ENCODE data around the gene CRIM1.

CRIM1 gene

GRCh38 chr2:36500072-36500471 lies 144.5 kb downstream of the CRIM1 start:
- Histone ChIP-seq H3K79me2 (ENCODE audit: insufficient read depth, low read length) (no peaks in the 10 kb centered on the region), H3K4me2 (ENCODE audit: low read depth, low read length, poor library complexity, severe bottlenecking) (no peak overlapping the region), H2AFZ (ENCODE audit: low read length) (no peak overlapping the region), H3K9me3 (ENCODE audit: insufficient read depth, low read depth, low read length) (no peaks in the 10 kb centered on the region), H3F3A (ENCODE audit: low read depth) (no peaks in the 10 kb centered on the region), H4K20me1 (ENCODE audit: insufficient read depth, low read length, poor library complexity, severe bottlenecking) (no peaks in the 10 kb centered on the region), H3K4me3 (ENCODE audit: low read length, poor library complexity, severe bottlenecking) (no peak overlapping the region), H3K27me3 (ENCODE audit: insufficient read depth, low read length, poor library complexity, severe bottlenecking) (no peaks in the 10 kb centered on the region), H3K9me2 (replicated peaks; ENCODE audit: low read depth, low read length) (no peaks in the 10 kb centered on the region), H3K4me1 (ENCODE audit: insufficient read depth, low read length, poor library complexity, severe bottlenecking) (no peaks in the 10 kb centered on the region), H3K36me3 (ENCODE audit: insufficient read depth, low read length) (no peaks in the 10 kb centered on the region), H3K9ac (ENCODE audit: low read depth, low read length, poor library complexity, severe bottlenecking) (no peak overlapping the region)
- no peak for TF ChIP-seq EZH2phosphoT487 (IDR thresholded peaks at IDR 0.05; ENCODE audit: borderline replicate concordance)
- no peak for TF ChIP-seq CTCF (conservative IDR thresholded peaks at IDR 0.05; ENCODE audit: low read length)

GRCh38 chr2:36502081-36502480 lies 146.5 kb downstream of the CRIM1 start:
- H3K27me3 ChIP-seq (ENCODE audit: insufficient read depth, low read length, poor library complexity, severe bottlenecking), result no peaks in the 10 kb centered on the region
- H3K36me3 ChIP-seq (ENCODE audit: insufficient read depth, low read length), result no peaks in the 10 kb centered on the region
- no peak for TF ChIP-seq CTCF (conservative IDR thresholded peaks at IDR 0.05; ENCODE audit: low read length)
- no peak for TF ChIP-seq EZH2phosphoT487 (IDR thresholded peaks at IDR 0.05; ENCODE audit: borderline replicate concordance)
- H3K4me1 ChIP-seq (ENCODE audit: insufficient read depth, low read length, poor library complexity, severe bottlenecking), result no peaks in the 10 kb centered on the region
- H3K9ac ChIP-seq (ENCODE audit: low read depth, low read length, poor library complexity, severe bottlenecking), result no peak overlapping the region
- no peaks in the 10 kb centered on the region for H3K9me2 ChIP-seq (replicated peaks; ENCODE audit: low read depth, low read length)
- H3K9me3 ChIP-seq (ENCODE audit: insufficient read depth, low read depth, low read length), result no peaks in the 10 kb centered on the region
- no peak overlapping the region for H3K4me2 ChIP-seq (ENCODE audit: low read depth, low read length, poor library complexity, severe bottlenecking)
- H3F3A ChIP-seq (ENCODE audit: low read depth), result no peaks in the 10 kb centered on the region
- H3K79me2 ChIP-seq (ENCODE audit: insufficient read depth, low read length), result no peaks in the 10 kb centered on the region
- no peaks in the 10 kb centered on the region for H4K20me1 ChIP-seq (ENCODE audit: insufficient read depth, low read length, poor library complexity, severe bottlenecking)
- H2AFZ ChIP-seq (ENCODE audit: low read length), result no peak overlapping the region
- H3K4me3 ChIP-seq (ENCODE audit: low read length, poor library complexity, severe bottlenecking), result no peak overlapping the region

GRCh38 chr2:36507408-36507812 lies 151.8 kb downstream of the CRIM1 start:
- Histone ChIP-seq H3K36me3 (ENCODE audit: insufficient read depth, low read length) (no peaks in the 10 kb centered on the region), H2AFZ (ENCODE audit: low read length) (no peak overlapping the region), H3K9me3 (ENCODE audit: insufficient read depth, low read depth, low read length) (no peaks in the 10 kb centered on the region), H3K4me3 (ENCODE audit: low read length, poor library complexity, severe bottlenecking) (no peak overlapping the region), H3K79me2 (ENCODE audit: insufficient read depth, low read length) (no peaks in the 10 kb centered on the region), H3K9ac (ENCODE audit: low read depth, low read length, poor library complexity, severe bottlenecking) (no peak overlapping the region), H3K4me1 (ENCODE audit: insufficient read depth, low read length, poor library complexity, severe bottlenecking) (no peaks in the 10 kb centered on the region), H3K9me2 (replicated peaks; ENCODE audit: low read depth, low read length) (no peaks in the 10 kb centered on the region), H4K20me1 (ENCODE audit: insufficient read depth, low read length, poor library complexity, severe bottlenecking) (no peaks in the 10 kb centered on the region), H3K27me3 (ENCODE audit: insufficient read depth, low read length, poor library complexity, severe bottlenecking) (no peaks in the 10 kb centered on the region), H3F3A (ENCODE audit: low read depth) (no peaks in the 10 kb centered on the region), H3K4me2 (ENCODE audit: low read depth, low read length, poor library complexity, severe bottlenecking) (no peak overlapping the region)
- TF ChIP-seq CTCF (conservative IDR thresholded peaks at IDR 0.05; ENCODE audit: low read length) (peak; percentile 91), EZH2phosphoT487 (IDR thresholded peaks at IDR 0.05; ENCODE audit: borderline replicate concordance) (no peak)

Measured in Loucy (cell line).